Hepatocyte (in vitro differentiated cells): Measurements from ENCODE around the gene EFHB. TPM values are rescaled to one million over a fixed set of nuclear protein-coding genes. Genes with fewer than 3 reads are reported as not detected.
"Not testable (repeated sequence)": the region's sequence is repeated elsewhere in the genome, so short reads cannot be mapped to it uniquely, and the experiment has no call there.

ENCODE experiments used
- DNase-seq: peaks from one replicate; pipeline ENCODE4 v3.0.0-alpha.2; 2016; ENCODE audit warnings: low spot score
- H2AFZ ChIP-seq: fragments of 200-600 bp; sonication (generic); 2 replicates; pipeline ENCODE4 v1.6.0; 2016; ENCODE audit warnings: antibody characterized with exemption, mild to moderate bottlenecking
- H3K27ac ChIP-seq: fragments of 200-600 bp; sonication (generic); 2 replicates; pipeline ENCODE4 v1.5.1; 2016; ENCODE audit warnings: mild to moderate bottlenecking
- H3K27me3 ChIP-seq: fragments of 200-600 bp; sonication (generic); 2 replicates; pipeline ENCODE4 v1.6.1; 2016
- H3K36me3 ChIP-seq: fragments of 200-600 bp; sonication (generic); replicated peaks from 2 replicates; pipeline ENCODE4 v1.5.1; 2016; ENCODE audit warnings: low read depth; ENCODE audit not compliant: insufficient read depth
- H3K4me1 ChIP-seq: fragments of 200-600 bp; sonication (generic); 2 replicates; pipeline ENCODE4 v1.5.1; 2016; ENCODE audit warnings: mild to moderate bottlenecking, moderate library complexity; ENCODE audit not compliant: insufficient read depth
- H3K4me2 ChIP-seq: fragments of 200-600 bp; sonication (generic); 2 replicates; pipeline ENCODE4 v1.6.0; 2016
- H3K4me3 ChIP-seq: fragments of 200-600 bp; sonication (generic); 2 replicates; pipeline ENCODE4 v1.5.1; 2016; ENCODE audit warnings: mild to moderate bottlenecking
- H3K79me2 ChIP-seq: fragments of 200-600 bp; sonication (generic); 2 replicates; pipeline ENCODE4 v1.6.0; 2017; ENCODE audit warnings: mild to moderate bottlenecking
- H3K9me2 ChIP-seq: fragments of 200-600 bp; sonication (generic); replicated peaks from 2 replicates; pipeline ENCODE4 v1.6.0; 2017; ENCODE audit warnings: mild to moderate bottlenecking; ENCODE audit not compliant: insufficient read depth
- H3K9me3 ChIP-seq: fragments of 200-600 bp; sonication (generic); 2 replicates; pipeline ENCODE4 v1.5.1; 2016; ENCODE audit warnings: low read depth, mild to moderate bottlenecking
- H4K20me1 ChIP-seq: fragments of 200-600 bp; sonication (generic); 2 replicates; pipeline ENCODE4 v1.6.0; 2016; ENCODE audit warnings: mild to moderate bottlenecking; ENCODE audit not compliant: insufficient read depth, poor library complexity, severe bottlenecking
- WGBS: methylation state at CpG from one replicate; pipeline ENCODE4 v1.1.6; 2016; ENCODE audit warnings: low lambda C conversion rate; ENCODE audit errors: missing lambda C conversion rate; 5-methylcytosine and 5-hydroxymethylcytosine counted together
- polyA plus RNA-seq: library from polyadenylated mRNA; unstranded; fragments of >200 nt; fragmentation: Nextera tagmentation; extraction: Ambion mirVana; gene quantifications from 2 replicates; pipeline ENCODE4 v1.2.1, GENCODE V29; 2016
- total RNA-seq: library from RNA; depleted of rRNA; stranded (reverse); fragments of >200 nt; gene quantifications from 2 replicates; pipeline ENCODE4 v1.2.3, GENCODE V29; 2014

The EFHB gene
- total and polyA plus RNA-seq, 2 experiments from 2014 or later, result 0.70 TPM; not detected in 1

- H3K27me3 ChIP-seq, H3K27ac ChIP-seq, H3K4me2 ChIP-seq, DNase-seq, H3K9me3 ChIP-seq, H2AFZ ChIP-seq, H3K79me2 ChIP-seq, H4K20me1 ChIP-seq, H3K36me3 ChIP-seq, H3K9me2 ChIP-seq, H3K4me1 ChIP-seq, H3K4me3 ChIP-seq: not testable (repeated sequence)
- WGBS, result 84% methylated on average over 7 of the region's 7 CpGs
Observed at GRCh38 chr3:19846609-19847008, 87.4 kb downstream of the EFHB start.

Other genes starting within 250 kb of the EFHB start
- 72.2 and 87.2 TPM in 2 replicates for gene RAB5A, start 12.9 kb upstream of the EFHB start, total RNA-seq
- gene RAB5A, start 12.9 kb upstream of the EFHB start, polyA plus RNA-seq, result 76.1 and 78.3 TPM in 2 replicates
- not detected in 2 replicates for gene PP2D1, start 78.0 kb upstream of the EFHB start, total RNA-seq
- 0.23 and 0.40 TPM in 2 replicates for gene PP2D1, start 78.0 kb upstream of the EFHB start, polyA plus RNA-seq
- gene KAT2B, start 106.2 kb upstream of the EFHB start, total RNA-seq, result 13.3 and 15.1 TPM in 2 replicates
- 7.7 and 11.7 TPM in 2 replicates for gene KAT2B, start 106.2 kb upstream of the EFHB start, polyA plus RNA-seq